OCI-LY3 (cell line): Measurements from ENCODE around the gene SLC6A6.

Experiments
- H2AFZ ChIP-seq: fragments of 200-600, 300-600 bp; shearing (Covaris generic); 2 replicates; pipeline ENCODE4 v1.6.0; 2014; ENCODE audit warnings: antibody characterized with exemption, low read depth, low read length
- H3K27ac ChIP-seq: fragments of 200-600, 300-600 bp; sonication (generic); 2 replicates; pipeline ENCODE4 v1.5.1; 2014; ENCODE audit warnings: mild to moderate bottlenecking, low read length, moderate library complexity, mixed read lengths
- H3K27me3 ChIP-seq: fragments of 200-600, 300-600 bp; sonication (generic); 2 replicates; pipeline ENCODE4 v1.6.1; 2014; ENCODE audit warnings: low read depth, low read length, mixed read lengths
- H3K36me3 ChIP-seq: fragments of 200-600, 300-600 bp; sonication (generic); replicated peaks from 2 replicates; pipeline ENCODE3; 2014; ENCODE audit warnings: low read depth, low read length, mixed read lengths
- H3K4me1 ChIP-seq: fragments of 300-600, 200-600 bp; sonication (generic); 2 replicates; pipeline ENCODE4 v1.6.1; 2014; ENCODE audit warnings: low read length, mixed read lengths
- H3K4me2 ChIP-seq: fragments of 200-600, 300-600 bp; sonication (generic); 2 replicates; pipeline ENCODE4 v1.6.1; 2014; ENCODE audit warnings: low read length, mixed read lengths
- H3K4me3 ChIP-seq: fragments of 300-600, 200-600 bp; sonication (generic); 2 replicates; pipeline ENCODE4 v1.5.1; 2014; ENCODE audit warnings: antibody characterized with exemption, mild to moderate bottlenecking, low read length, moderate library complexity
- H3K79me2 ChIP-seq: fragments of 300-600, 200-600 bp; shearing (Covaris generic); 2 replicates; pipeline ENCODE4 v1.6.1; 2014; ENCODE audit warnings: mild to moderate bottlenecking, low read length, mixed read lengths
- H3K9ac ChIP-seq: fragments of 300-600, 200-600 bp; shearing (Covaris generic); 2 replicates; pipeline ENCODE4 v1.6.0; 2014; ENCODE audit warnings: mild to moderate bottlenecking, low read length, moderate library complexity
- H3K9me3 ChIP-seq: fragments of 200-600, 300-600 bp; shearing (Covaris generic); 2 replicates; pipeline ENCODE4 v1.6.1; 2014; ENCODE audit warnings: low read length, mixed read lengths; ENCODE audit not compliant: insufficient read depth
- H4K20me1 ChIP-seq: fragments of 200-600, 300-600 bp; sonication (generic); 2 replicates; pipeline ENCODE4 v1.6.1; 2016; ENCODE audit warnings: low read length, mixed read lengths; ENCODE audit not compliant: insufficient read depth
- EZH2phosphoT487 ChIP-seq: fragments of 200-600 bp; shearing (Covaris generic); IDR thresholded peaks from 2 replicates; pipeline ENCODE4 v1.6.1; 2018; ENCODE audit warnings: antibody characterized with exemption, mixed run types, low read depth
- TF ChIP-seq, protein P1 (sequence below): fragments of 200-600, 300-600 bp; sonication (generic); IDR thresholded peaks from 2 replicates; pipeline ENCODE4 v1.5.1; 2014; ENCODE audit warnings: antibody characterized with exemption, low read length, low read depth

SLC6A6 gene

DNA sequence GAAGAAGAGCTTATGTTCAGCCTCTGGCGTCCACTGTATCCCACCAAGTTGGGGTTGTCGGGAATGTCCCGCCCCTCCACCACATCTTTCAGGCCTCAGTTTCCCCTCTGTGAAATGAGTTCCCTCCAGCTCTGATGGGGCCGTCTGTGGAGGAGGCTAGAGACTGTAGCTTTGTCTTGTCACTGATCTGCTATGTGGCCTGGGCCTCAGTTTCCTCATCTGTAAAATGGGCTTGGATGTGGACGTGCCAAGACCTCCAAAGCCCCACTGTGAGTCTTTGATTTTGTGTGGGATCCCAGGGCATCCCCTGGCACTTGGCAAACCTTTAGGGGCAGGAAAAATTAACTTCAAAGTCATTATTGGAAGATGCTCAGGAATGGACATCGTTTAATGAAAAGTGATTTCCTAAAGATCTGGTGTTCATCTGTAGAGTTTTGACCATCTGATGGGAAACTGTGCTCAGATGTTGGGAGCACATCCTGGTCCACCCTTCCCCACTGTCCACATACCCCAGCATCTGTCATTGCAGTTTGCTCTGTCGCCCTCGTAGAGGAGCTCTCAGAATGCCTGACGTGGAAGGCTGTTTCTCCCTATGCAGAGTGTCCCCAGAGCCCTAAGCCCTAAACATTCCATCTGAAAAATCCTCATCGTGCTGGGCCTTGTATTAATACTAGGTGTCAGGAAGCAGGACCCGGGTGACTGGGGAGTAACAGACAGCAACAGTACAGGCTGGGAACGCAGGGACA is 28.5 kb downstream of the SLC6A6 start:
- Histone ChIP-seq H3K27me3 (no peaks in the 10 kb centered on the region), H3K4me1 (peaks cover 100% of the 10 kb centered on the region), H3K27ac (peak overlapping the region; percentile 98), H3K4me3 (peak overlapping the region; percentile 69), H4K20me1 (no peaks in the 10 kb centered on the region), H3K36me3 (peaks cover 30% of the 10 kb centered on the region), H3K9ac (peak overlapping the region; percentile 96), H3K4me2 (peak overlapping the region; percentile 92), H3K9me3 (no peaks in the 10 kb centered on the region), H2AFZ (no peak overlapping the region), H3K79me2 (peaks cover 86% of the 10 kb centered on the region)
- no peak for TF ChIP-seq EZH2phosphoT487
- TF ChIP-seq, protein P1, sequence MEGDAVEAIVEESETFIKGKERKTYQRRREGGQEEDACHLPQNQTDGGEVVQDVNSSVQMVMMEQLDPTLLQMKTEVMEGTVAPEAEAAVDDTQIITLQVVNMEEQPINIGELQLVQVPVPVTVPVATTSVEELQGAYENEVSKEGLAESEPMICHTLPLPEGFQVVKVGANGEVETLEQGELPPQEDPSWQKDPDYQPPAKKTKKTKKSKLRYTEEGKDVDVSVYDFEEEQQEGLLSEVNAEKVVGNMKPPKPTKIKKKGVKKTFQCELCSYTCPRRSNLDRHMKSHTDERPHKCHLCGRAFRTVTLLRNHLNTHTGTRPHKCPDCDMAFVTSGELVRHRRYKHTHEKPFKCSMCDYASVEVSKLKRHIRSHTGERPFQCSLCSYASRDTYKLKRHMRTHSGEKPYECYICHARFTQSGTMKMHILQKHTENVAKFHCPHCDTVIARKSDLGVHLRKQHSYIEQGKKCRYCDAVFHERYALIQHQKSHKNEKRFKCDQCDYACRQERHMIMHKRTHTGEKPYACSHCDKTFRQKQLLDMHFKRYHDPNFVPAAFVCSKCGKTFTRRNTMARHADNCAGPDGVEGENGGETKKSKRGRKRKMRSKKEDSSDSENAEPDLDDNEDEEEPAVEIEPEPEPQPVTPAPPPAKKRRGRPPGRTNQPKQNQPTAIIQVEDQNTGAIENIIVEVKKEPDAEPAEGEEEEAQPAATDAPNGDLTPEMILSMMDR, result peak; percentile 44

DNA sequence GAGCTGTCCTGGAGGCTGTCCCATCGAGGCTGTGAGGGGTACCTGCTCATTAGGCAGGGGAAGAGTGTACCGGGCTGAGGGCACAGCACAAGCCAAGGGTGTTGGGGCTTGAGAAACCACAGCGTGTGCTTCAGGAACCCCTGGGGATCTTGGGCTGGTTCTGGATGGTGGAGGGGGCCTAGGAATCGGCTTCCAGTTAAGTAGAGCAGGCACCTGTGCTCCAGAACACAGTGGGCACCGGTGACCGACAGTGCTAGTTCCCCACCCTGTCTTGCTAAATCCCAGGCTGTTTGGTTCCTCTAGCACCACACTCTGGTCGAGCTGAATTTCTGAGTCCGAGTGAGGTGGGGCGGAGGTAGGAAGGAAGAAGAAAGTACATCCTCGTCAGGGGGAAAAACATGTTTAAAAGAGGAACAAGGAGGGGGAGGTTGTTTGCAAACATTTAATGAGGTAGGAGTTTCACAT is 29.1 kb downstream of the SLC6A6 start:
- H3K4me1 ChIP-seq, result peaks cover 99% of the 10 kb centered on the region
- H3K4me3 ChIP-seq, result peak overlapping the region; percentile 69
- no peaks in the 10 kb centered on the region for H3K9me3 ChIP-seq
- H3K36me3 ChIP-seq, result peaks cover 29% of the 10 kb centered on the region
- H3K4me2 ChIP-seq, result peak overlapping the region; percentile 92
- TF ChIP-seq, protein P1, result peak; percentile 55
- no peak for TF ChIP-seq EZH2phosphoT487
- H3K79me2 ChIP-seq, result peaks cover 85% of the 10 kb centered on the region
- no peak overlapping the region for H2AFZ ChIP-seq
- H4K20me1 ChIP-seq, result no peaks in the 10 kb centered on the region
- peak overlapping the region; percentile 98 for H3K27ac ChIP-seq
- H3K27me3 ChIP-seq, result no peaks in the 10 kb centered on the region
- H3K9ac ChIP-seq, result peak overlapping the region; percentile 96

GRCh38 chr3:14431917-14432834 is 29.8 kb downstream of the SLC6A6 start:
- H2AFZ ChIP-seq, result no peak overlapping the region
- H3K79me2 ChIP-seq, result peaks cover 85% of the 10 kb centered on the region
- H3K36me3 ChIP-seq, result peaks cover 25% of the 10 kb centered on the region
- peak overlapping the region; percentile 92 for H3K4me2 ChIP-seq
- no peak for TF ChIP-seq EZH2phosphoT487
- TF ChIP-seq, protein P1, result no peak
- peak overlapping the region; percentile 96 for H3K9ac ChIP-seq
- H3K27ac ChIP-seq, result peak overlapping the region; percentile 98
- H4K20me1 ChIP-seq, result no peaks in the 10 kb centered on the region
- H3K9me3 ChIP-seq, result no peaks in the 10 kb centered on the region
- no peaks in the 10 kb centered on the region for H3K27me3 ChIP-seq
- peak overlapping the region; percentile 69 for H3K4me3 ChIP-seq
- peaks cover 99% of the 10 kb centered on the region for H3K4me1 ChIP-seq

DNA sequence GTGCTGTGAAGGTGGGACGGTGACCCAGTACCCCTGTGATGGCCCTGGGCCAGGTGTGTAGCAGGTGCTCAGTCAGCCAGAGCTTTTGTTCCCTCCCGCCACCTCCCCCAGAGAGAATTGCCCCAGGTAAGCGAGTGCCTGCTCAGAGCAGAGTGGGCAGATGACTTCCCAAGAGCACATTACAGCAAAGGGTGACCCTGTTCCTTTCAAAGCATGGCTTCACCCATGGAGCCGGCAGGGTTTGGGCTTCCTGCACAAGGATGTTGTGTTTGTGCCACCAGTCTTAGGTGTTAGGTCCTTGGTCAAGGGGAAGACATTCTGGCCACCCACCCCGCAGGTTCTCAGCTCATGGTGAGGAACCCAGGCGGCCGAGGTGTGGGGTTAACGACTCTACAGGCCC is 30.7 kb downstream of the SLC6A6 start:
- Histone ChIP-seq H3K9me3 (no peaks in the 10 kb centered on the region), H3K79me2 (peaks cover 85% of the 10 kb centered on the region), H3K27me3 (no peaks in the 10 kb centered on the region), H3K4me1 (peaks cover 93% of the 10 kb centered on the region), H3K36me3 (peaks cover 21% of the 10 kb centered on the region), H3K4me3 (peak overlapping the region; percentile 69), H4K20me1 (no peaks in the 10 kb centered on the region), H3K4me2 (peak overlapping the region; percentile 92), H2AFZ (no peak overlapping the region), H3K27ac (peak overlapping the region; percentile 98), H3K9ac (peak overlapping the region; percentile 96)
- TF ChIP-seq, protein P1, result no peak
- no peak for TF ChIP-seq EZH2phosphoT487
